Loucy (cell line): ENCODE data around the gene DLGAP1.

Experiments used
- H2AFZ ChIP-seq: fragments of 200-600 bp; sonication (generic); 2 replicates; pipeline ENCODE4 v1.6.0; 2016; ENCODE audit warnings: antibody characterized with exemption, mild to moderate bottlenecking, low read length, moderate library complexity
- H3F3A ChIP-seq: fragments of 200-600 bp; 2 replicates; pipeline ENCODE4 v1.6.0; 2016; ENCODE audit warnings: antibody characterized with exemption, low read depth, mild to moderate bottlenecking
- H3K27me3 ChIP-seq: fragments of 200-600 bp; sonication (generic); 2 replicates; pipeline ENCODE4 v1.6.1; 2014; ENCODE audit warnings: low read length, mild to moderate bottlenecking; ENCODE audit not compliant: insufficient read depth, poor library complexity, severe bottlenecking
- H3K36me3 ChIP-seq: fragments of 200-600 bp; sonication (generic); 2 replicates; pipeline ENCODE4 v1.6.1; 2016; ENCODE audit warnings: low read length; ENCODE audit not compliant: insufficient read depth
- H3K4me1 ChIP-seq: fragments of 200-600 bp; sonication (generic); 2 replicates; pipeline ENCODE4 v1.5.1; 2014; ENCODE audit warnings: low read length, mild to moderate bottlenecking; ENCODE audit not compliant: insufficient read depth, poor library complexity, severe bottlenecking
- H3K4me2 ChIP-seq: fragments of 200-600 bp; sonication (generic); 2 replicates; pipeline ENCODE4 v1.6.0; 2014; ENCODE audit warnings: antibody characterized with exemption, low read length, low read depth, mild to moderate bottlenecking; ENCODE audit not compliant: poor library complexity, severe bottlenecking
- H3K4me3 ChIP-seq: fragments of 200-600 bp; sonication (generic); 2 replicates; pipeline ENCODE4 v1.5.1; 2014; ENCODE audit warnings: low read length, mild to moderate bottlenecking, mixed read lengths; ENCODE audit not compliant: poor library complexity, severe bottlenecking
- H3K79me2 ChIP-seq: fragments of 200-600 bp; sonication (generic); 2 replicates; pipeline ENCODE4 v1.6.1; 2014; ENCODE audit warnings: low read length; ENCODE audit not compliant: insufficient read depth
- H3K9ac ChIP-seq: fragments of 200-600 bp; sonication (generic); 2 replicates; pipeline ENCODE4 v1.6.0; 2014; ENCODE audit warnings: mild to moderate bottlenecking, low read depth, low read length, moderate library complexity; ENCODE audit not compliant: poor library complexity, severe bottlenecking
- H3K9me2 ChIP-seq: fragments of 200-600 bp; sonication (generic); replicated peaks from 2 replicates; pipeline ENCODE4 v1.6.1; 2016; ENCODE audit warnings: low read depth, low read length, mixed read lengths
- H3K9me3 ChIP-seq: fragments of 200-600 bp; sonication (generic); 2 replicates; pipeline ENCODE4 v1.6.1; 2014; ENCODE audit warnings: mild to moderate bottlenecking, antibody characterized with exemption, low read length, low read depth; ENCODE audit not compliant: insufficient read depth
- H4K20me1 ChIP-seq: fragments of 200-600 bp; sonication (generic); 2 replicates; pipeline ENCODE4 v1.6.0; 2014; ENCODE audit warnings: antibody characterized with exemption, low read length, mild to moderate bottlenecking; ENCODE audit not compliant: insufficient read depth, poor library complexity, severe bottlenecking
- CTCF ChIP-seq: fragments of 200-600 bp; sonication (generic); conservative IDR thresholded peaks from 2 replicates; pipeline ENCODE4 v1.5.1; 2014; ENCODE audit warnings: mild to moderate bottlenecking, antibody characterized with exemption, low read length
- EZH2phosphoT487 ChIP-seq: fragments of 200-600 bp; IDR thresholded peaks from 2 replicates; pipeline ENCODE4 v1.6.1; 2018; ENCODE audit warnings: antibody characterized with exemption, mild to moderate bottlenecking, moderate library complexity, borderline replicate concordance

DLGAP1 gene

GRCh38 chr18:3874125-3874524 lies 581.0 kb downstream of the DLGAP1 start:
- TF ChIP-seq CTCF (no peak), EZH2phosphoT487 (no peak)
- Histone ChIP-seq H3K4me3 (no peak overlapping the region), H2AFZ (no peak overlapping the region), H3K36me3 (no peaks in the 10 kb centered on the region), H3K9ac (no peak overlapping the region), H3K9me2 (0 out of 2 replicates have a peak, but pooled peaks cover 4% of the 10 kb centered on the region), H3K79me2 (no peaks in the 10 kb centered on the region), H3K27me3 (no peaks in the 10 kb centered on the region), H4K20me1 (no peaks in the 10 kb centered on the region), H3K4me2 (no peak overlapping the region), H3K9me3 (no peaks in the 10 kb centered on the region), H3F3A (no peaks in the 10 kb centered on the region), H3K4me1 (no peaks in the 10 kb centered on the region)

- H2AFZ ChIP-seq, result no peak overlapping the region
- no peaks in the 10 kb centered on the region for H3K36me3 ChIP-seq
- no peak overlapping the region for H3K4me2 ChIP-seq
- no peaks in the 10 kb centered on the region for H3K4me1 ChIP-seq
- H3K4me3 ChIP-seq, result no peak overlapping the region
- H3K79me2 ChIP-seq, result no peaks in the 10 kb centered on the region
- no peaks in the 10 kb centered on the region for H3K27me3 ChIP-seq
- H3K9me2 ChIP-seq, result 0 out of 2 replicates have a peak, but pooled peaks cover 4% of the 10 kb centered on the region
- H4K20me1 ChIP-seq, result no peaks in the 10 kb centered on the region
- H3K9me3 ChIP-seq, result no peaks in the 10 kb centered on the region
- H3K9ac ChIP-seq, result no peak overlapping the region
- H3F3A ChIP-seq, result no peaks in the 10 kb centered on the region
- TF ChIP-seq CTCF (no peak), EZH2phosphoT487 (no peak)
Measured at GRCh38 chr18:3873698-3874097, 581.4 kb downstream of the DLGAP1 start.

- Histone ChIP-seq H4K20me1 (no peaks in the 10 kb centered on the region), H3K4me1 (no peaks in the 10 kb centered on the region), H3K9me3 (no peaks in the 10 kb centered on the region), H3F3A (no peaks in the 10 kb centered on the region), H3K36me3 (no peaks in the 10 kb centered on the region), H3K9ac (no peak overlapping the region), H2AFZ (no peak overlapping the region), H3K4me2 (no peak overlapping the region), H3K4me3 (no peak overlapping the region), H3K9me2 (0 out of 2 replicates have a peak, but pooled peaks cover 4% of the 10 kb centered on the region), H3K79me2 (no peaks in the 10 kb centered on the region), H3K27me3 (no peaks in the 10 kb centered on the region)
- TF ChIP-seq EZH2phosphoT487 (no peak), CTCF (no peak)
Measured at GRCh38 chr18:3873211-3873610, 581.9 kb downstream of the DLGAP1 start.
